ENCODE results near the gene PKM.

Gene PKM

DNA sequence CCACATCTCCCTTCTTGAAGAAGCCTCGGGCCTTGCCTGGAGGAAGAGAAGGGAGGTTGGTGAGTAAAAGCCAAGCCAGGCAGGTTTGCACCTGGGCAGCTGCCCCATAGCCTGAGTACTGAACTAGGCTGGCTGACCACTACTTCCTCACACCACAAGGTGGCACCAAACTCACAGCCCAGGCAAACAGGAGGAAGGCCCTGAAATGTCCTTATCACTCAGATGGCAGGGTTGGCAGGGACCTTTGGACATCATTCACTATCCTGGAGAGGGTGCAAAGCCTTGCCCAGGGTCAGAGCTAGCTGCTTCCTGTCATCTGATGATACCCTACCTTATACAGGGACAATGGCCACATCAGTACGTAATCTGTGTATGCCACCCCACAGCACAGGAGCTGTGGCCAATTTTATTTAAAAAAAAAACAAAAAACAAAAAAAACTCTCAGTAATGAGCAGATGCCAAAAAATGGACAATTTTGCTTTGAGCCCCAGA is 31.2 kb downstream of the PKM start:
- peak; percentile 77 for DNase-seq

DNA sequence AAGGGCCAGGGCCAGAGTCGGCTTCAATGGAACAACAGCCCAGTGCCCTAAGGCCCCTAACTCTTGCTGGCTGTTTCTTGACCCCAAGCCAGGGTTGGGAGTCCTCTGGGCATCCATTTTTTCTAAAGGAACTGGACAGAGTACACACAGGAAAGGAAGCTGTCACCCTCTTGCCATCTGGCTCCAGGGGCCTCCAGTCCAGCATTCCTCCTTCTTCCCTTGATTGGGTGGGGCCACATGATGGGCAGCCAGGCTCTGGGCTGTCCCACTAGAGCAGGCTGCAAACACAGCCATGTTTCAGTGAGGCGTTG is 31.8 kb downstream of the PKM start:
- no peak for DNase-seq

DNA sequence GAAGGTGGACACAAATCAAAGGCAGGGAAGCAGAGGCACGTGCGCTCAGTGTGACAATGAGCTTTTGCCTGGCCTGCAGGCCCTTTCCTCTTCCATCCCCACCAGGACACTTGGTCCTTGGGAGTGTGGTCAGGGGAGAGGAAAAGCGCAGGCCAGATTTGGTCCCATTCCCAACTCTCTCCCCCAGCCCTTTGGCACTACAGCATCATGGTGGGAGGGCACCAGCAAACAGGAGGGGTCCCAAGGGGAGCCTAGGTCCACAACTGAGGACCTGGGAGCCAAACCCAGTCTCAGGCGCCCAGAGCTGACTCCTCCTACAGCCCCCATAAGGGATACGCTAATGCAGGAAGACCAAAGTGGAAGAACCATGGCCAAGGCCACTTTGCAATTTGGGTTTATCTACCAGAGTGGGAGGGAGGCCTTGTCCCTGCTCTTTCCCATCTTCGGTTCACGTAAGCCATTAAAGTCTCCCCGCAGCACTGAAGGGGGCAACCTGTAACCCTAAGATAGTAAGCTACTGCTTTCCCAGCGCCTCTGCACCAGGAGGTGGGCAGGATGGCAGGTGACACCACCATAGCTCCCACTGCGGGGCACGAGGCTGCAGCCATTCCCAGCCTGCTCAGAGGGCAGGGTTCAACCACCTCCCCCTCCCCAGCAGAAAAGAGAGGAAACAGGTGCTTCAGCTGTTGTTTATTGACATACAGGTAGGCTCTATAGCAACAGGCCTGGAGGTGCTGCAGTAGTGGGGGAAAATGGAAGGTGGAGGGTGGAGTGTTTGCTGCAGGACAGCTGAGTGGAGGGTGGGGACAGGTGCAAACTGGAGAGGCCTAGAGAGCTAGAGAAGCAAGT is 32.4 kb downstream of the PKM start:
- no peak for DNase-seq

DNA sequence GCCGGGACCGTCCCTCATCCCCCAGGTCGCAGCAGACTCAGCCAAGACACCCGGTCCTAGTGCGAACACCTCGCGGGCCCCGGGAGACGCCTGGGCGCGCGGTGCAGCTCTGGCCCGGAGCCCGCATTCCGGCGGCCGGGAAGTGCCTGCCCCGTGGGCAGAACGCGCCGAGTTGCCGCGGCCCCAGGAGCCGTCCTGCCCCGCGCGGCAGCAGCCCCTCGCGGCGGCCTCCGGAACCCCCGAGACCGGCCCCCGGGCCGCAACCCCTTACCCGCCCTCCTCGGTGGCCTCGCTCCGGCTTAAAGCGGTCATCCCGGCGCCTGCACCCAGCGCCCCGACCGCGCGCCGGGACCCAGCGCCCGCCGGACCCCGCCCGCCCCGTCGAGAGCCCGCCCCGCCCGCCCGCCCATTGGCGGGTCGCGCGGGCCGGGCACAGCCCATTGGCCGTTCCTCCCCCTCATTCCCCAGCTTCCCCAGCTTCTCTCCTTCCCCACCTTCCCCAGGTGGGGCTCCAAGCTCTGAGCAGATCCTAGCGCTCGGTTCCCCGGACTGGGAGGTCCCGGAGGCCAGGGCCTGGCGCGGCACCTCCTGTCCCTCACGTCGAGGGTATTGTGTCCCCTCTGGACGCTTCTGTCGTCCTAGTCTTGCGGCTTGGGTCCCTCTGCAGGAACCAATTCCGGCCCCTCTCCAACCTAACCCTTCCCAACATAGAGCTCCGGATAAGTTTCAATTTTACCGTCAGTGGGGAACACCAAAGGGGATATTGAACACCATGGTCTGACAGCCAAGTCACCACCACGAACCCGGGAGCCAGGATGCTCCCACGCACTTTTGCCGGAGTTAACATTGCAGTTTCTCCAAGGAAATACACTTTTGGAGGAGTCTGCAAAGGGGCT is 33.3 kb downstream of the PKM start, which contains the start of gene GRAMD2A:
Gene GRAMD2A, minus strand, starts transcription at position 328 of the 896 bp plus-strand sequence.
- peak; percentile 43 for DNase-seq

DNA sequence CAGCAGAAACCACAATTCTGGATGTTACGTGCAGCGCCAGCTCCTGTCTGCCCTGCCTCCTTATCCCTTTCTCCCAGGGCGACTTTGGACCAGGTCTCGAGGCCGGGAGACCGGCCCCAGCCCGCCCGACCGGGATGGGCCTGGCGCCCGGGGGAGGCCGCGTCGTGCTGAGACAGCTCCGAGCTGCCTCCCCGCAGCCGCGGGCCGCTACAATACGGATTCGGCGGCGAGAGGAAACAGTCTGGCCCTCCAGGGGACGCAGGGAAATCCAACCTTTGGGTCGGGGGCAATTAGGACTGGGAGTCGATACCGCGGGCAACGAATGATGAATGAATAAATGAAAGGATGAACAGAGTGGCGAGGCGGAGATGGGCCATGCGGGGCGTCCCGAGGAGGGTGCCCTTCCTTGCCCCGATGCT is 33.9 kb downstream of the PKM start:
- DNase-seq = no peak

DNA sequence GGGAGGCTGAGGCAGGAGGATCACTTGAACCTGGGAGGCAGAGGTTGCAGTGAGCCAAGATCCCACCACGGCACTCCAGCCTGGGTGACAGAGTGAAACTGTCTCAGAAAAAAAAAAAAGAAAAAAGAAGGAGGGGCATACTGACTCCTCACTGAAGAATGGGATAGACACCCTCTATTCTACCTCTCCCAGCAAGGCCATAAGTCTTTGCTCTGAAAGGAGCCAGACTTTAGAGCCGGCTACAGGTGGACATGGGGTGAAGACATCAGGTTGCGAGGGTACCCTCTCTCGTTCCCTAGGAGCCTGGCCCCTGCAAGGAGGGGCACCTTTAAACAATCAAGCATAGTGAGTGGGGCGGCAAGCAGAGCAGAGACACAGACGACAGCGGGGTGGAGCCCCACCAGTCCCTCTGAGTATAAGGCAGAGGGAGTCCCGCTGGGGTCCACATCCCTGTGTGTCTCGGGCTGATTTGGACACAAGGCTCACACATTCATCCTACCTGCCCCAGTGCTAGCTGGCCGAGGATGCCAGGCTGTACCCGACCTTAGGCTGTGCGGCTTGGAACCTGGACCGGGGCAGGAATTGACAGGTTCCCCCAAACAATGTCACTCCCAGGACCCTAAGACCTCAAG is 34.5 kb downstream of the PKM start:
- DNase-seq = no peak

DNA sequence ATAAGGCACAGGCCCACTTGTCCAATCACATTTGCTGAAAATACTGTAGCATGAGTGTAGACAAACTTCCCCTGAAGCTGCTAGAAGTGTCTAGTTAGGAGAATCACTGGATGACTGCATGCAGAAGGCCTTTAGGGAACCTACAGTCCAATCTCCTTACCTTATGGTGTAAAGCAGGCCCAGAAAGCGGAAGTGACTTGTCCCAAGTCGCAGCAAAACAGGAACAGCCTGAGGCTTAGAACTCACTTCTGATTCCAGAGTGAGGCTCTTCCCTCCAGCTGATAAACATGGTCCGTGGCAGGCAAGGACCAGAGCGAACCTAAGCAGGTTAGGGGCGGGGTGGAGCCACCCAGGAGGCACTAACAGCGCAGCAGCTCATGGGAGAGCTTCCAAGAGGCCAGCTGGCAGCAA is 35.9 kb downstream of the PKM start:
- no peak for DNase-seq

DNA sequence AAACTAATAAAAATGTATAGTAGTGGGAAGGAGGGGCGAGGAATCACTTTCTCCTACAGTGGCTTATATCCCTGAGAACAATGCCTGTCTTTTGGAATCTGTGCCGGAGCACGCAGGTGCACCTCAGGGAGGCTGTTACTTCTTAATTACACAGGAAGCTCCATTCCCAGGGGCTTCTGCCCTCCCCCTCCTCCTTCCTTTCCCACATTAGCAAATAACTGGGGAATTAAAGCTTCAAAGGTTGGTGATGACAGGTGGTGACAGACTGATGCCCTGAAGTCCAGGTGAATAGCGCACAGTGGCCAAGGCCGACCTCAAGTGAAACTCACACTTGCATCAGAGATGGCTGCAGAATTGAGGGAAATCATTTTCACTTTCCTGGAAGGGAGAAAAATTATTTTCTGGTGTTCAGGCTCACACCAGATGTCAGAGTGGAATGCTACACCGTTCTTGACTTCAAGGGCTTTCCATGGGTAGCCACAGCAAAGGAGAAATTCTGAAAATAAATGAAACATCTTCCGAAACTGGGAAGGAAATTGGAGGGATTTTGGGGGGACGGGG is 37.1 kb downstream of the PKM start:
- DNase-seq = no peak

DNA sequence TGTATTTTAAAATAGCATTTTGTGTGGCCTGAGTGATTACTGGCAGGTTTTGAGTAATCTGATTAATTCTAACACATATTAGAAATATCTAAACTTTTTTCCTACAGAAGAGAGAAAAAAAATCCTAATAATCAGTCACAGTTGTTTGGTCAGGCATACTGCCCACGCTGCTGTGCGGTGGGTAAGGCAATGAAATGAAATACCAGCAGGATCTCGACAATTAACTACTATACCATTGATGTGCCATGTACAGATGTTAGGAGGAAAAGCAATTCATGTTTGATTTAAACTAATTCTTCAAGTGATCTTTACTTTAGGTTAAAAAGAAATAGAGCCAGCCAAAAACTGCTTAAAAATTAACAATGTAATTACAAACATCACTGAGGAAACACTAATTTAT is 38.6 kb downstream of the PKM start:
- no peak for DNase-seq

DNA sequence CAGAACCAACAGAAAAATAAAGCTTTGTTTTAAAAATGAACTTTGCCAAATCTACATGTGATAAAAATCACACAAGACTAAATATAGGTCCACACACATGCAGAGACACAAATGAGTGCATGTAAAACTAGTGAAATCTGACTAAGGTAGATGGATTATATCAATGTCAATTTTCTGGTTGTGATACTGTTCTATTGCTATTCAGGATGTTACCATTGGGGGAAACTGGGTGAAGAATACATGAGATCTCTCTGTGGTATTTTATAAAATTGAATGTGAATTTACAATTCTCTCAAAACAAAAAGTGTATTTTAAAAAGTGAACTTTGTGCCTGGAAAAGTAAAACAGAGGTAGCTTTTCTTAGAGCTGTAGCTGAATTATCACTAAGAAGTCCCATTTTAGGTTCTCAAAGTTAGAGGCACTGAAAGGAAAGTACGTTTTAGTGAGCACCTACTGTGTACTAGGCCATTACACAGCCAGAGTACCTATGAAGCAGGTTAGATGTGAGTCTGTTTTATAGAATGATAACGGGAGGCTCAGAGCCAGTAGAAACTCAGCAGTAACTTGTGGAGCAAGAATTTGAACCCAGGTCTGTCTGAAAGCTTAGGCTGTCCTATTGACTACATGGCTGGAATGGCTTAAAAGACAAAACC is 41.6 kb downstream of the PKM start:
- no peak for DNase-seq

DNA sequence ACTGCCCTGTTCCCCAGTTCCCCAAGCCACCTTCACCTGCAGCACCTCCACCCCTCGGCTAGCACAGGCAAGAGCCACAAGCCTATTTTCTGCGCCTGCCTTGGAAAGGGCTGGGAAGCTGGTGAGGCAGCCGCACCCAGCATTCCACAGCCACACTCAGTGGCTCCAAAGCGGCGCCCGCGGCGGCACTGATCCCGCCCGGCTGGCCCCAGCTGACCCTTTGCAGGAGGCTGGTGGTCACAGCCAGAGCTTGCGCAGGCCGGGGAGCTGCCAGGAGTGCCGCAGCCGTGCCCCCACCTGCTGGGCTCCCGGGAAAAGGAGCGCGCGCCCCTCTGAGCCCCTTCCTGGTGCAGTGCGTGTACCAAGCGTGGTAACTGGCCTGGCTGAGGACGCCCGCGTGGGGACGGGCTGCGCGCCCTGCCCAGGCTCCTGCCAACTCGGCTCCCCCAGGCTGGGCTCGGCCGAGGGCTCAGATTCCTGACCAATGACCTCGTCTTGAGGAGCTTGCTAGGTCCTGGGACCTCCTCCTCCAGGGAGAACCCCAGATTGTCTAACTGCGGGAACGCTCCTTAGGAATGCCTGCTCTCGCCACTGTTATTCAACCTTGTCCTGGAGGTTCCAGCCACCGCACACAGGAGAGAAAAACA is 46.7 kb downstream of the PKM start:
- DNase-seq = no peak

DNA sequence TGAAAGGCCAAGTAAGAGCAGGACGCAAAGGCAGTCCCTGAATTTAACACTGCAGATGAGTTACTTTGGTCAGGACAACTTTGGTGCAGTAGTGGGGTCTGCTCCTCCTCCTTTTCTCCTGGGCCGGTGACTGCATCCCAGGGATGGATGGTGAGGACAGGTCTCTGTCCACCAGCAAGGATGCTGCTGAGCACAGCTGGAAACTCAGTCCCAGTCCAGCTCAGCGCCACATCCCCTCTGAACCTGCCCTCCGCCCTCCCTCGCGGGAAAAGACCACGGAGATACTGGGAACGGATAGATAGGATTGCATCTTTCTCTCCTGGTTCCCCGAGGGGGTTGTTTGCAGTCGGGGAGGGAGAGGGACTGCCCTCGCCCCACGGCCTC is 47.2 kb downstream of the PKM start:
- no peak for DNase-seq

DNA sequence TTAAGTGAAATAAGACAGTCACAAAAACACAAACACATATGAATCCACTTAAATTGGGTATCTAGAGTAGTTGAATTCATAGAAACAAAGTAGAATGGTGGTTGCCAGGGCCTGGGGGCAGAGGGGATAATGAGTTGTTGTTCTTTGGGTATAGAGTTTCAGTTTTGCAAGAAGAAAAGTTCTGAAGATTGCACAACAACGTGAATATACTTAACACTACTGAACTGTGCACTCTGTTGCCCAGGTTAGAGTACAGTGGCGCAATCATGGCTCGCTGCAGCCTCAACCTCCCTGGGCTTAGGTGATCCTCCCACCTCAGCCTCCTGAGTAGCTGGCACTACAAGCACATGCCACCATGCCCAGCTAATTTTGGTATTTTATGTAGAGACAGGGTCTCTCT is 48.3 kb downstream of the PKM start:
- no peak for DNase-seq

DNA sequence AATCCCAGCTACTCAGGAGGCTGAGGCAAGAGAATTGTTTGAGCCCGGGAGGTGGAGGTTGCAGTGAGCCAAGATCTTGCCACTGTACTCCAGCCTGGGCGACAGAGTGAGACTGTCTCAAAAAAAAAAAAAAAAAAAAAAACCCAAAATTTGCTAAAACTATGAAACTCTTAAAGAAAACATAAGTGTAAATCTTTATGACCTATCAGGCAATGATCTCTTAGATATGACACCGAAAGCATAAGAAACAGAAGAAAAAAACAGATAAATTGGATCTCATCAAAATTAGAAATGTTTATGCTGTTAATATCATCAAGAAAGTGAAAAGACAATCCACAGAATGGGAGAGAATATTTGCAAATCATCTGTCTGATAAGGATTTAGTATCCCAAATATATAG is 48.7 kb downstream of the PKM start:
- no peak for DNase-seq

DNA sequence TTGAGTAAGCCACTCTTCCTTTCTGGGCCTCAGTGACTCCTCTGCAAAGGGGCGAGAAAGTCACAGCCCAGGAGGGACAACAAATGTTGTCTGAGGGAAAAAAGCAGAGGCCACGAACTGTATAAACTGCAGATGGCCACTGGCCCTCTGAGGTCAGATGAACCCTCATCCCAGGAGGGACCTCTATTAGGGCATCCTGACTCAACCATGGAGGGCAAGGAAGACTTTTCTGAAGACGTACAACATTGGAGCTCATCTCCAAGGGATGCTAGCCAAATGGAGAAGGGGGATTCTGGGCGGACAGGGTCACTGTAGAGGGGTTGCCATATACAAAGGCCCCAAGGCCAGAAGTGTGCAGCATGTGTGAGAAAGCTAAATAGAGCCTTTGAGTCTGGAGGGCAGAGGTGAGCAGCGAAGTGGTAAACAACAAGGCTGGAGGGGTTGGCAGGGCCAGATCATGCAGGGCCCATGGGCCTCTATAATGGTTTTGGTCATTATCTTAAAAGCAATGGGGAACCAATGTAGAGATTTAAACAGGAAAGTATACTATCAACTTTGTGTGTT is 50.1 kb downstream of the PKM start:
- no peak for DNase-seq

DNA sequence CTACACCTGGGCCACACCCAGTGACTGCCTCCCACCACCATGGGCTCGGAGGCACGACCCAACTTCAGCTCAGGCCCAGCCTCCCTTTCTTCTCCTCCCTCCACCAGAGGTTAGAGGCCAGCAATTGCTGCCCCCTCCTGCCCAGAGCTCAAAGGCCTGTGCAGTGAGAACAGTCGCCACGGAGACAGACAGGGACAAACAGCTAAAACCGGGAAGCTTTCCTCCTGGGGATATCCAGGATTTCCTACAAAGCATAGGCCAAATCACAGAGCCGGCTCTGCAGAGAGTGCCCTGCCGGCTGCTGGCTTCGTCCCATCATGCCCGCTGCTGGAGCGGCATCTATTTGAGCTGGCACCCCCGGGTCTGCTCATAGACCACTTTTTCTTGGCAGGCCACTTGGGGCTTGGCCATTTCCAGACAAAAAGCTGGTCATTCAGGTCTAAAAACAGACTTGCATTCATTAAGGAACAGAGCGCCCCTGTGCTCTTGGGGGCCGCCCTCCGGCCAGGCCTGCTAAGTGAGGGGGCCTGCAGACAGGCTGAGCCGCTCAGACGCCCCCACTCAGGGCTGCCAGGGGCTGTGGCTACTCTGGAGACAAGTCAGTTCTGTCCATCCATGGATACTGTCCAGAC is 50.9 kb downstream of the PKM start:
- DNase-seq = no peak

DNA sequence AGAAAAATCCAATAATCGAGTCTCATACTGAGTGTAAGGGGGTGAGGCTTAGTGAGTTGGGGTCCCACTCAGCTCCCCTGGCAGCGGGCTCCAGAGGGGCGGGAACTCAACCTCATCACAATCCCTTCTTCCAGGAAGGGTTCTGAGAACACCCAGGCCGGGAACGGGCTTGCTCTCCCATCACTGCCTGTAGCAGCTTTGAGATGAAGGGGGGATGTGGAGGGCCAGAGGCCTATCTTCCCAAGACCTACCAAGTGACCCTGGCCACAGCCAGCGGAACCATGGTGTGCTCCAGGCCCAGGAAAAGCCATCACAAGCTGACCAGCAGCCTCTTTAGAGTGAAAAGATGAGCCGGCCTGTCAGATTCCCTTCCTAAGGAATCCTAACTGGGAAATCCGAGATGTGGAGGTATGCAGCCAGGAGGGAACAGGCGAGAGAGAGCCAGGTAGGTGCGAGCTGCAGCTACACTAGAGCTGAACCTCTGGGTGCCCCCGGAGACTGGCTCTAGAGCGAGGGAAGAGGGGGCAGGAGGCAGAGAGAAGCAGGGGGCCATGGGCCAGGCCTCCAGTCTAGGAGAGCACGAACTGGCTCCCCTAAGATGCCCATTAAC is 51.9 kb downstream of the PKM start:
- no peak for DNase-seq

DNA sequence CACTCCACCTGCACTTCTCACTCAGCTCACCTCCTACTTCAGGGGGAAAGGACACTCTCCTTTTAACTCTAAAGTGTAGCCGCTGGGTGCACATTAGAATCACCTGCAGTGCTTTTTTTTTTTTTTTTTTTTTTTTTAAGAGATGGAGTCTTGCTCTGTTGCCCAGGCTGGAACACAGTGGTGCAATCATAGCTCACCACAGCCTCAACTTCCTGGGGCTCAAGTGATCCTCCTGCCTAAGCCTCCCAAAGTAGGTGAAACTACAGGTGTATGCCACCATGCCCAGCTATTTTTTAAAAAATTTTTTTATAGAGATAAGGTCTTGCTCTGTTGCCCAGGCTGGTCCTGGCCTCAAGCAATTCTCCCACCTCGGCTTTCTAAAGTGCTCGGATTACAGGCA is 54.2 kb downstream of the PKM start:
- no peak for DNase-seq

DNA sequence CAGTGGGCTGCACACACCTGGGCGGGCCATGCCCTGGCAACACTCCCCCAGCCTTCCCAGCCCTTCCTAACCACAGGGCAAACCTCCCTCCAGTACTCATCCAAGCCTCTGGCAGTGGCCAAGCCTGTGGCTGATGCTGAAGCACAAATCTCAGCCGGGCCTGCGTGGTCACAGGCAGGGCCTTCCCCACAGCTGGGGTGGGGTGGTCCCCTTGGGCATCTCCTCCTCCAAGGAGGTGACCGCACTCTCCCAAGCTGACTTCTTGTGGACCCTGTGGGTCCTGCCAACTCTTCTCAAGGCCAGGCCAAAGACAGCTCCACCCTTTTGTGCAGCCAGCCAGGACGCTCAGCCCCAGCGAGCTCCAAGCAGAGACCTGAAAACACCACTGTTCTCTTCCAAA is 54.8 kb downstream of the PKM start:
- DNase-seq = no peak

DNA sequence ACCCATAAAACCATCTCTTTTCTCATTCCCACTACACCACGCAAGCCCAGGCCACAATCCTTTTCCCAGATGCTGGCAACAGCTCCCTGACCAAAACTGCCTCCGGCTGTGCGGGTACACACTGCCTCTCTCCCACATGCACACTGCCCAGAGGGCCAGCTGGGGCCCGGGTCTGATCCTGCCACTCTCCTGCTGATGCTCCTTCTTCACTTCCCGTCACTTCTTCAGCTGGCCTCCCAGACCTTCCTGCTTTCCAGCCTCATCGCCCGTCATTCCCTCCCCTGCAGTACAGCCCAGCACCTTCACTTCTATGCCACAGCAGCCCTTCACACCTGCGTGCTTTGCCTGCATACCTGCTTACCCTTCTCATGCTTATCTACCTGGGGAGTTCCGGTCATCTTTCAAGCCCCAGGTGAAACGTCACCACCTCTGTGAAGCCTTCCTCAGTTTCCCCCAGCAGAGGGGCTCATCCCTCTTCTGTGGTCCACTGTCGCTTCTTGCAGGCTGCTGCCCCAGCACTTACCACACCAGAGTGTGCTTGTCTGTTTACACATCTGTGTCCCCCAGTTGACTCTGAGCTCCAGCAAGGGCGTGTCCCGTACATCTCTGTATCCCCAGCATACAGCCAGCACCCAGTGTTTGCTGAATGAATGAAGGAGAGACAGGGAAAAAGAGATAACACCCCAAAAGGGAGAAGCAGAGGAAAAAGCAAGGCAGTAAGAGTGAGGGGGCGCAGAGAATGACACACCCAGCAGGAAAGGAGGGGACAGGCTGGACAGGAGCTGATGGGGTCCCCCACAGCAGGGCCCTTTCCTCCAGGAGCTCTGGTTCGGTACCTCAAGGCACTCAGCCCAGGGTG is 55.6 kb downstream of the PKM start:
- DNase-seq = no peak
